Bone marrow (tissue), 2 donors: Measurements from ENCODE around the gene CPSF4.

Source experiments
- DNase-seq, 2 donors: peaks; one replicate each; lab custom pipeline; 2025; lab: John Stamatoyannopoulos, UW

Gene CPSF4

GRCh38 chr7:99438573-99439480, at the start of gene CPSF4, which contains the start of gene PTCD1:
Gene CPSF4, plus strand, starts transcription at chr7:99438943. Its CDS starts 140 bp downstream, at chr7:99439083.
Gene PTCD1, minus strand, starts transcription at chr7:99438798. Its CDS starts 3,556 bp downstream, at chr7:99435242.
- peak; percentile 74 to 88 for DNase-seq

- DNase-seq: no peak
These were observed 49.0 kb upstream of the CPSF4 start for GRCh38 chr7:99389772-99390171.

- no peak for DNase-seq
These were observed 47.7 kb upstream of the CPSF4 start for GRCh38 chr7:99390941-99391602.

GRCh38 chr7:99392046-99392445, 46.7 kb upstream of the CPSF4 start:
- DNase-seq: no peak

GRCh38 chr7:99392659-99393354, 45.9 kb upstream of the CPSF4 start:
- no peak for DNase-seq

- no peak for DNase-seq
These were observed 45.2 kb upstream of the CPSF4 start for GRCh38 chr7:99393355-99394187.

- DNase-seq: no peak
These were observed 44.6 kb upstream of the CPSF4 start for GRCh38 chr7:99394188-99394502.

- no peak for DNase-seq
These were observed 43.0 kb upstream of the CPSF4 start for GRCh38 chr7:99395616-99396327.

- no peak for DNase-seq
These were observed 42.1 kb upstream of the CPSF4 start for GRCh38 chr7:99396418-99397296.

- no peak for DNase-seq
These were observed 41.3 kb upstream of the CPSF4 start for GRCh38 chr7:99397297-99397983.

GRCh38 chr7:99398891-99399445, 39.8 kb upstream of the CPSF4 start:
- no peak for DNase-seq

- DNase-seq: no peak
These were observed 39.1 kb upstream of the CPSF4 start for GRCh38 chr7:99399597-99399996.

- DNase-seq: no peak
These were observed 35.9 kb upstream of the CPSF4 start for GRCh38 chr7:99402854-99403253.

GRCh38 chr7:99403764-99404163, 35.0 kb upstream of the CPSF4 start:
- no peak for DNase-seq

- DNase-seq: no peak
These were observed 34.3 kb upstream of the CPSF4 start for GRCh38 chr7:99404235-99404976.

- DNase-seq: no peak
These were observed 33.8 kb upstream of the CPSF4 start for GRCh38 chr7:99404977-99405320.

- DNase-seq: no peak
These were observed 32.2 kb upstream of the CPSF4 start for GRCh38 chr7:99406557-99406956.

GRCh38 chr7:99407872-99408378, 30.8 kb upstream of the CPSF4 start:
- peak in 1 of 2 donors; percentile 61 for DNase-seq
